Raji (cell line): Measurements from ENCODE around the gene CENPC.

ENCODE experiments used
- POLR2A ChIP-seq: IDR thresholded peaks from 2 replicates; pipeline ENCODE4 v1.6.1; 2011; ENCODE audit warnings: low read depth, low read length, control low read depth; ENCODE audit not compliant: insufficient read depth

CENPC gene

DNA sequence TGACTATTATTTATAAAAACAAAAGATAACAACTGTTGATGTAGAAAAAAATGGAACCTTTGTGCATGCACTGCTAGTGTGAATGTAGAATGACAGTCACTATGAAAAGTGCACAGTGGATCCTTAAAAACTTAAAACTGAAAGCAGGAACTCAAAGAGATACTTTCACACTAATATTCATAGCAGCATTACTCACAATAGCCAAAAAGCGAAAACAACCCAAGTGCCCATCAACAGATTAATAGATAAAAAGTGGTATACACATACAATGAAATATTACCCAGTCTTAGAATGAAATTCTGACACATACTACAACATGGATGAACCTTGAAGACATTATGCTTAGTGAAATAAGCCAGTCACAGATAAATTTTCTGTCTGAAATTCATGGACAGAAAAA, 23.8 kb downstream of the CENPC start:
- no peak for TF ChIP-seq POLR2A

DNA sequence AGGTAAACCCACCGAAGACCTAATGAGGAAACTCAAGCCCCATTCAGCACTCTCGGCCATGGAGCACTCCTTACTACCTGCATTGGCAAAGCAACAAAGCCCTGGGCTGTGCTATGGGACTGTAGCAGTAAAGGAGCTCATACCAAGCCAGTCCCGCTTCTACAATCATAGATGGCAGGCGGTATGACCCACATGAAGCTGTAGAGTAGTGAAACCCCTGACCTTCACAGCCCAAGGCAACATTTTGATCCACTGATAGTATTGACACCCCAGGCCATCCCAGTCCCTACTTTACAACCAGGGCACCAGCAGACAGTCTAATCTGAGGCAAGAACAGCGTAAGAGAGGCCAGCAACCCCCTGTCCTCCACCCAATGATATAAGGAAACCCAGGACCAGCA, 25.2 kb downstream of the CENPC start:
- TF ChIP-seq POLR2A: no peak

DNA sequence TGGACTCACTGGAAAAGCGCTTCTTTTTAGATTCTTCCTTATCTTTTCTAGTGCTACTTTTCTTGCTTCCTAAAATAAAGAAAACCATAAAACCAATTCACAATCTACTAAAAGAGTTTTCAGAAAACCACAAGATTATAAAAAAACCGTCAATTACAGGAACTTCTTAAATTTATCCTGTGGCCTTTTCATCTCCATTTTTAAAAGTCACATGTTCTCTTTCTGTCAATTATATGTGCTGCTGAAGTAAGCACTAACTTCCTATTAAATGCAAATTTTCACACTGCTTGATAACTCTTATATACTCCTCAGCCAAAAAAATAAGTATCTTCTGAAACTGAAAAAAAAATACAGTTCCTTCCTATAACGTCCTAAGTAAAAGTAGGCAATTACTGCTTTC, 32.8 kb downstream of the CENPC start:
- TF ChIP-seq POLR2A: no peak

DNA sequence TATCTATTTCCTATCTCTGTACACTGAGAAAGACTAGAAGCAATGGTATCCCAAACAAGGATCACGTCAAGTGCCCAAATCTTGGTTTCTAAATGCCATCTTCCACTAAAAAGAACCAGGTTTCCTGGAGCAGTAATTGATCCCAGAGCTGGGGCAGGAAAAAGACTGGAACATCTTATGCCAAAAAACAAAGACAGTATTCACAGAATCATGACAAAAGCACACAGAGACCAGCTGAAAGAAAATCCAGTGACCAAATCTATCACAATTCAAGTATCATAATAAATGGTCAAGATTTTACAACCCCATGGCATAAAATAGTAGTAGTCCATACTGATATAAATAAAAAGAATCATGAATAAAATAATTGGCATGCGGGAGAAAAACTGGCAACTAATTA, 44.9 kb downstream of the CENPC start:
- no peak for TF ChIP-seq POLR2A

DNA sequence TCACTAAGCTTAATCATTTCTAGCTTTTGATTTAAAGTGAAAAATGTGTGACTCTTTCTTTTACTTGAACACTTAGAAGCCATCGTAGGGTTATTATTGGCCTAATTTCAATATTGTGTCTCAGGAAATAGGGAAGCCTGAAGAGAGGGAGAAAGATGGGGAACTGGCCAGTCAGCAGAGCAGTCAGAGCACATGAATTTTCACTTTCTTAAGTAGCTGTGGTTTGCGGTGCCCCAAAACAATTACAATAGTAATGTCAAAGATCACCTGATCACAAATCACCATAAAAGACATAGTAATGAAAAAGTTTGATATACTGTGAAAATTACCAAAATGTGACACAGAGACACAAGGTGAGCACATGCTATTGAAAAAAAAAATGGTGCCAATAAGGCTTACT, 45.5 kb downstream of the CENPC start:
- no peak for TF ChIP-seq POLR2A

DNA sequence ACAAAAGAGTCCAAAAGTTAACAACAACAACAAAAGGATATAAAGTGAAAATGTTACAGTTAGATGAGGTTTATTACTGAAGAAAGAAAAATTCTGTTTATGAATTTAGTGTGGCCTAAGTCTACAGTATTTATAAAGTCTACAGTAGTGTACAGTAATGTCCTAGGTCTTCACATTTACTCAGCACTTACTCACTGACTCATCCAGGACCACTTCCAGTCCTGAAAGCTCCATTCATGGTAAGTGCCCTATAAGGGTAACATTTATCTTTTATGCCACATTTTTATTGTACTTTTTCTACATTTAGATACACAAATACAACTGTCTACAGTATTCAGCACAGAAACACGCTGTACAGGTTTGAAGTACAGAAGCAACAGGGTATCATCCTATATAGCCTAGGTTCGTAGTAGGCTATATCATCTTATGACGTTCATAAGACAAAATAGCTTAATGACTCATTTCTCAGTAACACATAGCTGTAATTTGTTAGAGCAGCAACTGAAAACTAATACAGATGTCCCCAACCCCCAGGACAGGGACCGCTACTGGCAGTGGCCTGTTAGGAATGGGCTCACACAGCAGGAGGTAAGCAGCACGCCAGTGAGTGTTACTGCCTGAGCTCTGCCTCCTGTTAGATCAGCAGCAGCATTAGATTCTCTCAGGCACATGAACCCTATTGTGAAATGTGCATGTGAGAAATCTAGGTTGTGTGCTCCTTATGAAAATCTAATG, 61.3 kb downstream of the CENPC start:
- no peak for TF ChIP-seq POLR2A

DNA sequence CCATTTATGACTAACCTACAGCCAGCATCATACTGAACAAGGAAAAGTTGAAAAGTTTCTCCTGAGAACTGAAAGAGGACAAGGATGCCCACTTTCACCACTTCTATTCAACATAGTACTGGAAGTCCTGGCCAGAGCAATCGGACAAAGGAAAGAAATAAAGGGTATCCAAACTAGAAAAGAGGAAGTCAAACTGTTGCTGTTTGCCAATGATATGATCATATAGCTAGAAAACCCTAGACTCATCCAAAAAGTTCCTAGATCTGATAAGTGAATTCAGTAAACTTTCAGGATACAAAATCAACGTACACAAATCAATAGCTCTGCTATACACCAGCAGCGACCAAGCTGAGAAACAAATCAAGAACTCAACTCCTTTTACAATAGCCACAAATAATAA, 64.5 kb downstream of the CENPC start:
- TF ChIP-seq POLR2A: no peak

DNA sequence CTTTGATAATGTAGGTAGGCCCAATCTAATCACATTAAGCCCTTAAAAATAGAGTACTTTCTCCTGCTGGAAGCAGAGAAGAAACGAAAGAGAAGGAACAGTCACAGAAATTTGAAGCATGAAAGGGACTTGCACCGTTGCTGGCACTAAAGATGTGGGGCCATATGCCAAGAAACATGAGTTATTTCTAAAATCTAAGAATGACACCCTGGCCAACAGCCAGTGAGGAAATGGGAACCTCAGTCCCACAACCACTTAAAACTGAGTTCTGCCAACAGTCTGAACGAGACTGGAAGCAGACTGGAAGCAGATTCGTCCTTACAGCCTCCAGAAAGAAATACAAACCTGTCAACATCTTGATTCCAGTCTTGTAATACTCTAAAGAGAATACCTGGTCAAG, 70.1 kb downstream of the CENPC start:
- no peak for TF ChIP-seq POLR2A

DNA sequence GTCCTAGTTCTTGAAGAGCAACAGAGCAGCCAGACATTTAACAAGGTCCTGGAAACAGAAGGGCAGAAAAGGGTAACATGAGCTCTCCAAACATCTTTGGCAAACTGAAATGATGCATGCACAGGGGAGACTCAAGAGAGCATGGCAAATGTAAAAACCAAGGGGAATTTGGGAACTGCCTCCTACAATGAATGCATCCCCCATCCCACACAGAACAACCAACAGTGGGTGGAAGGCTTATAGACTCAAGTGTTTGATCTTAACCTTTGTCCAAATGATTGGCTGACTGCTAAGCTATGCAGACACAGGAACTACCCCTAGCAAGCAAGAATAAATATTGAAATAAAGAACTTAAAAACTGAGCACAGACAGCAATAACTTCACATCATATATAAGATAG, 74.4 kb downstream of the CENPC start:
- no peak for TF ChIP-seq POLR2A

DNA sequence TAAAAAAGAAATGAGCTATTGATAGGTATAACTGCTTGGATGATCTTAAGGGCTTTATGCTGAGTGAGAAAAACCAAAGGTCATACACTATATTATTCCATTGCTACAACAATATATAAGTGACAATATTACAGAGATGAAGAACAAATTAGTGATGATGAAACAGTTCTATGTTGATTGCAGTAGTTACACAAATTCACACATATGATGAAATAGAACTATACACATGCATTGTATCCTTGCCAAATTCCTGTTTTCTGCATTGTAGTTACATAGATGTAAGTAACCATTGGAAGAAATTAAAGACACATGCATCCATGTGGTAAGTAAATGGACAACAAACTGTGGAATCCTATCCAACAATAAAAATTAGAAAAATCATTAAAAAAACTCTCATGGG, 76.5 kb downstream of the CENPC start:
- no peak for TF ChIP-seq POLR2A

DNA sequence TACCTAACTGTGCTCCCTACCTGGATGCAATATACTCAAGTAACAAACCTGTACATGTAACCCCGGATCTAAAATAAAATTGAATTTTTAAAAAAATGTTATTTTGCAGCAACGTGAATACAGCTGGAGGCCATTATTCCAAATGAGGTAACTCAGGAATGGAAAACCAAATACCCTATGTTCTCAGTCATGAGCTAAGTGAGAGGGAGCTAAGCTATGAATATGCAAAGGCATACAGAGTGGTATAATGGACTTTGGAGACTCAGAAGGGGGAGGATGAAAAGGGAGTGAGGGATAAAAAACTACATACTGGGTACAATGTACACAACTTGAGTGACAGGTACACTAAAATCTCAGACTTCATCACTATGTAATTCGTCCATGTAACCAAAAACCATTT, 78.6 kb downstream of the CENPC start:
- no peak for TF ChIP-seq POLR2A

DNA sequence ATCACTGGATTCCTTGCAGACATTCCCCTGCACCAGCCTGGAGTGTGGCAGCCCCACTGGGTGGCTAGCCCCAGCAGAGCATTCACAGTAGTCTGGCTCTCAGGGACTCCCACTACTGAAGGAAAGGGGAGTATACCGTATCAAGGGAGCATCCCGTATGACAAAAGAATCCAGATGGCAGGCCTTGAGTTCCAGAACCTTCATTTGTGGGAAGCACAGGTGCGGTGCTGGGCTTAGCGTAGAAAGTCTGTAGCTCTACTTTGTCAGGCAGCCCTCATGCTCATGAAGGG, 79.6 kb downstream of the CENPC start:
- TF ChIP-seq POLR2A: no peak

DNA sequence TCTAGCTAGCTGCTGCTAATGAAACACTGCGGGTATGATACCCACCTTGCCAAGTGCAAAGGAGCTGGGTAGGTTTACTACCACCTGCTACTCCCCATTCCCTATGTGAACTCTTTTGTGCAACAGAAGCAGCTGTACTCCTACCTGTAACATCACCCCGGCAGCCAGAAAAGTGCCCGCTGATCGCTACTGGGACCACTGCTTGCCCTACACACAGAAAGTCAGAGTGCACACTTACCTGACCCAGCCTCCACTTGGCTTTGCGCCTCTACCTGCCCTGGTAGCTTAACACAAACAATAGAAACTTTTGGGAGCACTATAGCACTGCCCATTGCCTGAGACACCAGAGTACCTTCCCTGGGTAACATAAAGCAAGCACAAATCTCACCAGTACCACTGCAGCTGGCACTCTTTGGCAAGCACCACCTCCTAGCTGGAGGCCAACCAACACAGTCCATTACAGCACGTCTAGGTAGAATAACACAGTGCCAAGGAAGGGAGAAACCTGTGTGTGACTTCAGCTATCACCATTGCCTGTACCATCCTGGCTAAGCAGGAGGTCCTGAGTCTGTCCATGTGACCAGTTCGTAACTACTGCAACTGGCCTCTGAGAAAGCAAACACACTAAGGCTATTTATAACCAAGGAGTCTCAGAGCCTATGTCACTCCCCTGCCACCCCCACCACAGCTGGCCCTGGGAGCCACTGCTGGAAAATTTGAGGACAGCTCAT, 80.1 kb downstream of the CENPC start:
- no peak for TF ChIP-seq POLR2A

DNA sequence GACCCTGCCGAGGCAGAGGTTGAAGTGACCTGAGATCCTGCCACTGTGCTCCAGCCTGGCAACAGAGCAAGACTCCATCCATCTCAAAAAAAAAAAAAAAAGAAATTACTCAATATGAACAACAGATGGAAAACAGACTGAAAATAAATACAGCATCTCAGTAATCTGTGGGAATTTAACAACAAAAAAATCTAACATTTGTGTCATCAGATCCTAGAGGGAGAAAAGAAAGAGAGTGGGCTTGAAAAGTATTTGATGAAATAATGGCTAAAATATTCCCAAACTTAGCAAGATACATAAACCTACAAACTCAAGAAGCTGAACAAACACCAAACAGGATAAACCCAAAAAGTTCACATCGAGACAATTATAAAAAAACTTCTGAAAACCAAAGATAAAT, 84.7 kb downstream of the CENPC start:
- TF ChIP-seq POLR2A: no peak

DNA sequence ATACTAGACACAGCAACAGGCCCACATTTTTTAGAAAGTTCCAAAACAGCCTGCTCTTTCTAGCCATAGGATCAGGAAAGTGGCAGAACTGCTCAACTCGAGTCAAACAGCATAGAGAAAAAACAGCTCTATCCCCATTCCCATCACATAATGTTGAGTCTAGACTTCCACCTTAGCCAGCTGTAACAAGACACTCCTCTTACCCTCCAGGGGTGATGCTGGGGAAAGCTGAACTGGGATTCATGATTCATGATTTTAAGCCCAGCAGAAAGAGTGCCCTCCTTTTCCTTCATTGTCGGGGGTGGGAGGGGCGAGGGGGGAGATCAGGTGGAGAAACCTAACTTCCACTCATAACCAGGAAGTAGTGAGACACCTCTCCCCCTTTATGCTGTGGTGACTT, 86.1 kb downstream of the CENPC start:
- TF ChIP-seq POLR2A: no peak

DNA sequence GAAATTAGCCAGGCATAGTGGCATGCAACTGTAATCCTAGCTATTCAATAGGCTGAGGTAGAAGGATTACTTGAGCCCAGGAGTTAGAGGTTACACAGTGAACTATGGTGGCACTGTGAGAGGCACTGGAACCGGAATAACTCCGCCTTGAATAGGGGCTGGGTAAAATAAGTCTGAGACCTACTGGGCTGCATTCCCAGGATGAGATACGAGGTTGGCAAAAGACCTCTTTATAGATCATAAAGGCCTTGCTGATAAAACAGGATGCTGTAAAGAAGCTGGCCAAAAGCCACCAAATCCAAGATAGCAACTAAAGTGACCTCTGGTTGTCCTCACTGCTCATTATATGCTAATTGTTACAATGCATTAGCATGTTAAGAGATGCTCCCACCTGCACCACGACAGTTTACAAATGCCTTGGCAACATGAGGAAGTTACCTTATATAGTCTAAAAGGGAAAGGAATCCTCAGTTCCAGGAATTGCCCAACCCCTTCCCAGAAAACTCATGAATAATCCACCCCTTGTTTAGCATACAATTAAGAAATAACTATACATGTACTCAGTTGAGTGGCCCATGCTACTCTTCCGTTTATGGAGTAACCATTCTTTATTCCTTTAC, 88.6 kb downstream of the CENPC start:
- no peak for TF ChIP-seq POLR2A
